Endothelial cell of hepatic sinusoid (primary cell): ENCODE data around the gene PATE2.

ENCODE experiments used
- in situ Hi-C: cut with HindIII; loops from 2 replicates; pipeline ENCODE4 v1.10.0; 2017; ENCODE audit warnings: low sequenced_read_pairs

The PATE2 gene

DNA sequence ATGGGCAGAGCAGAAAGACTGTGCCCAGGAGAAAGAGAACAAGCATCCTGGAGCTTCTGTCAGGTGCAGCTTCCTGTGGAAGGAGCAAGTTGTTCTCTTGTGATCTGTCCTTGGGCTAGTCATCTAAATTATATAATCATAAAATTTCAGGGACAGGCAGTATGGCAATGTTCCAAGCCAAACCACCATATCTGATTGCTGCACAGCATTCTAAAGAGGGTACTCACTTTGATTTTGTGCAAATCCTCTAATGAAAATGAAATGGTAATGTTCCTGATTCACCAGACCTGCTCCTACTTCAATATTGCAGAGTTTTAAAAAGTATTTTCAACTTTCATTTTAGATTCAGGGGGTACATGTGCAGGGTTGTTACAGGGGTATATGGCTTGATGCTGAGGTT lies at the start of gene PATE2:
TSS of gene PATE2 (minus strand) at position 101 of the 400 bp plus-strand sequence. CDS start at position 46, 55 bp downstream.
- in situ Hi-C loops: no loop called here

DNA sequence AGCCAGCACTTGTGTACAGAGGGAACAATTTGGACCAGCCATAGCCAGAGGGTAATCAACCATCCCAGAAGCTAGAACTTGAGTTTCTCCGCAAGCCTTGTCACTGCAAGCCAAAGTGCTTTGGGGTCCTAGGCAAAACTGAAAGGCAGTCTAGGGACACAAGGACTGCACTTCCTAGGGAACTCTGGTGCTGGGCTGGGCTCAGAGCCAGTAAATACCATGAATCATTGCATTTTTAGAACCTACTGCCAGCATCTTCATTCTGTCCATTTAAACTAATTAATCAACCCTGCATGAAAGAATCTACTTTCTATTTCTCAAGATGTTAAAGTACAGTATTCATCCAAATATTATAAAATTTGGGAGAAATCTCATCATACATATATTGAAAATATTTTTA lies 29.3 kb upstream of the PATE2 start:
- in situ Hi-C loops: no loop called here

DNA sequence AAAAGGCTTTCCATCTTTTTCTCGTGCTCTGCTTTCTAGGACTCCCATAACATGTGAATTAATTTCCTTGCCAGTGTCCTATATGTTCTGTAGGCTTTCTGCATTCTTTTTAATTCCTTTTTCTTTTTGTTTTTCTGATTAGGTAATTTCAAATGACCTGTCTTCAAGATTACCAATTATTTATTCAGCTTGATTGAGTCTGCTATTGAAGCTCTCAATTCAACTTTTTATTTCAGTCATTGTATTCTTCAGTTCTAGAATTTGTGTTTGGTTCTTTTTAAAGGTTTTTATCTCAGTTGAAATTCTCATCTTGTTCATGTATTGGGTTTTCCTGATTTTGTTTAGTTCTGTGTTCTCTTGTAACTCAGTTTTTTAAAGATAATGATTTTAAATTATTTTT lies 23.8 kb upstream of the PATE2 start:
- in situ Hi-C loops: no loop called here

DNA sequence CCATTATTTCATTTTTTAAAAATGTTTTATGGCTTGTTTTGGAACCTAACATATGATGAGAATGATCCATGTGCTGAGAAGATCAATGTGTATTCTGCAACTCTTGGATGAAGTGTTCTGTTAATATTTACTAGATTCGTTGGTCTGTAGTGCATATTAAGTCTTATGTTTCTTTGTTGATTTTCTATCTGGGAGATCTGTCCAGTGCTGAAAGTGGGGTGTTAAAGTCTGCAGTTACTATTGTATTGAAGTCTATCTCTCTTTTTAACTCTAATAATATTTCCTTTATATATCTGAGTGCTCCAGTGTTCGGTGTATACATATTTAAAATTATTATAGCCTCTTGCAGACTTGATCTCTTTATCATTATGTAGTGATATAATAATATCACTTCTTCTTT lies 21.2 kb upstream of the PATE2 start:
- in situ Hi-C loops: no loop called here

- in situ Hi-C loops: no loop called here
Observed at GRCh38 chr11:125797641-125798040, 19.0 kb upstream of the PATE2 start.

GRCh38 chr11:125790825-125791224 lies 12.2 kb upstream of the PATE2 start:
- in situ Hi-C loops: no loop called here

DNA sequence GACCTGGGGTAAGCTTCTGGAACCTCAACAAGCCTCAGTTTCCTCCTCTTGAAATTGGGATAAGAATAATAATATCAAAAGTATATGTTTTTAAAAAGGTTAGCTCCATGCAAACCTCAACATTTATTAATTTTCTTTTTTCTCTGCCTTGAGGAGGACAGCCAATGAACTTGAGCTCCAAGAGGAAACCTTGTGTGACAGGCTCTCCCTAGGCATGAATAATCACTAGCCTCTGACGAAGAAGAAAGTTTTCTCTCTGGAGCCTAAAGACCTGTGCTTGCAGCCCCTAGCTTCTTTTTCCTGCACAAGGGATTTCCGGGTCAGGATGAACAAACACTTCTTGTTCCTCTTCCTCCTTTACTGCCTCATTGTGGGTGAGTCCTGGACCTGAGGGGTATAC lies 9.2 kb upstream of the PATE2 start, which contains the start of gene PATE3:
TSS of gene PATE3 (plus strand) at position 301 of the 400 bp plus-strand sequence. CDS start at position 326, 25 bp downstream.
- in situ Hi-C loops: no loop called here

DNA sequence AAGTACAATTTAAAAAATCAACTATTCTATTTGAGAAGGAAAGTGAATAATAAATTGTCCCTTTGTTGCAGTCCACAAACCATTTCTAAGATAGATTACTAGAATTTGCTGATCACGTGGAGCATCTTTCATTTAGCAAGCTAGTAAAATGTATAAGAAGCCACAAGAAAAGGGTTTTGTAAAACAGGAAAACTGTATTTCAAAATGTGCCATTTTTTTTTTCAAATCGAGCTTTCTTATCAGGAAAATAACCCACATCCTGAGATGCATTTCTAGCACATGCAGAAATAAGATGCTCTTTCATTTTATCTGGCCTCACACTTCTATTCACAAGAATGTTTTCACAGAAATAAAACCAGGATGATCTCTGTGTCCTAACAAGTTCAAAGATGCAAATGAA lies 6.0 kb upstream of the PATE2 start:
- in situ Hi-C loops: no loop called here

- in situ Hi-C loops: no loop called here
Observed at GRCh38 chr11:125777309-125777708, 1.3 kb downstream of the PATE2 start.

DNA sequence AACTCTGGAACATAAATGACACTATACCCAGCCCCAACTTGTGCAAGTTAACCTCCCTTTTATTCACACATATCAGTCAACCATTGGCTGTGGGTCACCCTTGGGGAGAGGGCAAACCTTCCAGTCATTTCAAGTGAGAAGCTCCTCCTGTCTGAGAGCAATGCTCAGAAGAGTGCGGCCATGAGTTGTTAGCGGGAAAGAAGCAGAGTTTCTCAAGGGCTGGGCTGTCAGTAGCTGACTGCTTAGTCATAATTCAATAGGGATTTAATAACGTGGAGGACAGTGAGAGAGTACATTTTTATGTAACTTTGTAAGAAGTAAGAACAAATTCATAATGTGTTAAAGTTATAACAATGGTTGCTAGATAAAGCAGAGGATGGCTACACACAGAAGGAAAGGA lies 5.1 kb downstream of the PATE2 start:
- in situ Hi-C loops: no loop called here

DNA sequence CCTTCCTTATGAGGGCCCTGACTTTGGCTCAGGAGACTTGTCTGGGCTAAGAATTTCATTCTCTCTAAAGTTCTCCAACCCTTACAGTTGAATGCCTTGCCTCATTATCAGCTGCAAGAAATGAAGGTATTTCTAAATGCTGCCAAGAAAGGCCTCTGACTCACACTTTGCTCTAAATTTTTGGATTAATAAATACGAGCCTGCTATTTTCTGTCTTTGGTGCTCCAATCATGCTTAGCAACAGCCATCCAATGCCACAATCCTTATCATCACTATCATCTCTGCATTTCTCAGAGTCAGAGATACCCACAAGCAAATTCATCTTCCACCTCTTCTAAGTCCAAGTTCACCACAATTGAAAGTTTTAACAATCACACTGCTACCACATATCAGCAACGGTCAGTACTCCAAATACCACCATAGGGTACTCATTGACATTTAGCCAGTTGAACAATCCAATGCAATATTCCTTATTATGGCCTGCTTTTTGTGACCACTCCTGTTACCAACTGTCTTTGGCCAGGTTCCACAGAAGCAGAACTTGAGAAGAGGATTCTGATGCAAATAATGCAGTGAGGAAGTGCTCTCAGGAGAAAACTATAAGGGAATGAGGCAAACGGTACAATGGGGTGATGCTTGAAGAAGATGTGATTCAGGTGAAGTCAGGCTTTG lies 5.7 kb downstream of the PATE2 start:
- in situ Hi-C loops: no loop called here

- in situ Hi-C loops: no loop called here
Observed at GRCh38 chr11:125770583-125770982, 8.0 kb downstream of the PATE2 start.

DNA sequence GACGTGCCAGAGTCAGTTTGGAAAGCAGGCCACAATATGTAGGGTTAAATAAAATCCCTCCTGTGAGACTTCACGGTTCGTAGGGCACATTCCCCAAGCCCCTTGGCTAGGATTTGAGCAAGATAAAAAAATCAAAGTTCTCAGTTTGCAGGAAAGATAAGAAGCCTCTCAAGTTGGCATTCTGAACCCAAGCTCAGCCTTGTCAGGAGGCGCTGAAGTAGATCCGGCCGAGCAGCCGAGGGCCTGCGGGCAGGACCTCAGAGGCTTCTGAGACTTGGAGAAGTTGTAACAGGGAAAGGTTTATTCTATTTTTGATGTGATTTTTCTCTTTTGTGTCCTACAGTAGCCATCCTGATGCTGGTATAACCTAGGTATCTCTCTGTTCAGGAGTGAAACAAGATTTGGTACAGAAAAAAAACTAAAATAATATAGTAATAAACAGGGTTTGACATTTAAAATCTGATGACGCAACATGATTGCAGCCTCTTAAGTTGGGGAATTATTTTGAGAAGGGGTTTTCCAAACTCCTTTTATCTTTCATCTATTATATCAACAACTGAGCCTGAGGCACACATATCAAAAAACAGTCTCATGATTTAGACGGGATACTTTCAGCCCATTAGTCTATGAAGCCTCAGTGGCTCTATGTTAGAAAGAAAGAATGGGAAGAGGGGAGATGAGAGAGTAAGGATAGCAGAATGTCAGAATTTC lies 10.1 kb downstream of the PATE2 start:
- in situ Hi-C loops: no loop called here

- in situ Hi-C loops: no loop called here
Observed at GRCh38 chr11:125766251-125766650, 12.4 kb downstream of the PATE2 start.

- in situ Hi-C loops: no loop called here
Observed at GRCh38 chr11:125763483-125763882, 15.1 kb downstream of the PATE2 start.

GRCh38 chr11:125762445-125762844 lies 16.2 kb downstream of the PATE2 start:
- in situ Hi-C loops: no loop called here

GRCh38 chr11:125756050-125756449 lies 22.6 kb downstream of the PATE2 start:
- in situ Hi-C loops: no loop called here

GRCh38 chr11:125750629-125751028 lies 28.0 kb downstream of the PATE2 start:
- in situ Hi-C loops: no loop called here

GRCh38 chr11:125745979-125746378 lies 32.6 kb downstream of the PATE2 start, which contains the start of gene PATE1:
Gene PATE1 (plus strand): TSS chr11:125746279. CDS start chr11:125746305, 26 bp downstream.
- in situ Hi-C loops: loop anchor here (5.0 kb wide), 1 partner anchor 86 kb away; the partner anchor contains the start of gene PATE4

- in situ Hi-C loops: no loop called here
Observed at GRCh38 chr11:125743681-125744080, 34.9 kb downstream of the PATE2 start.

DNA sequence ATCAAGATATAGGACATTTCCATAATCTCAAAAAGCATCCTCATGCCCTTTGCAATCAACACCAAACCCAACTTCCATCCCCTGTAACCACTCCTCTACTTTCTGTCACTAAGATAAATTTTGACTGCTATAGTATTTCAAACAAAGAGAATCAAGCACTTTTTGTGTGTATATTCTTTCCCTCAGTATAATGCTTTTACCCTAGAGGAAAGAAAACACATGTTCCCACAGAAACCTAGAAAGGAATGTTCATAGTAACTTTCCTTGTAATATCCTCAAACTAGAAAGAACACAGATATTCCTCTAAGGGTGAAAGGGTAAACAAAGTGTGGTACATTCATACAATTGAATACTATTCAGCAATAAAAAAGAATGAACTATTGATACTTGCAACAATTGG lies 38.0 kb downstream of the PATE2 start:
- in situ Hi-C loops: no loop called here

DNA sequence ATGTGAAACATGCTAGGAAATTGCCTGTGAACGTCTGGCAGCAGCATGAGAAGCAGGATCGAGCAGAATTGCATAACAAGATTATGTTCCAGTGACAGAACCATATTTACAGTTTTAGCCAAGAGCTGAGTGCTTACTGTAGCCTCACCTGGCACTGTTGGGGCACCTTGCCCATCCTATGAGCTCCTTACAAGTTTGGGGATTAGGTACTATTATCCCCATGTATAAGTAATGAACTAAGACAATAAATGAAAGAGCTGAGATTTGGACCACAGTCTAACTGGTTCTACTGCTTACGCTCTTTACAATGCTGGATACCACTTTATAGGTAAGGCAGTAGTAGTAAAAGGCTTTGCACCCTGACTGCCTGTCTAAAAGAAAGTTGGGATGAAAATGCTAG lies 49.7 kb downstream of the PATE2 start:
- in situ Hi-C loops: no loop called here
